Lower lobe of right lung (tissue), 2 donors: ENCODE data around the gene MCOLN2. TPM values are rescaled to one million over a fixed set of nuclear protein-coding genes. Genes with fewer than 3 reads are reported as not detected.

ENCODE experiments used
- ATAC-seq, 2 donors: fragments of 200-7000 bp; cut with Tn5 transposase; one replicate each; pipeline ENCODE4 v1.9.1; 2020 to 2022; ENCODE audit warnings: mild to moderate bottlenecking in 2 of 2, moderate library complexity in 2 of 2
- DNase-seq: peaks from one replicate; pipeline ENCODE4 v3.0.0-alpha.2; 2020
- H3K27ac ChIP-seq: fragments of 200-600 bp; one replicate; pipeline ENCODE4 v1.8.0; 2022
- H3K27me3 ChIP-seq: fragments of 200-600 bp; one replicate; pipeline ENCODE4 v1.8.0; 2022; ENCODE audit warnings: low read depth
- H3K36me3 ChIP-seq: fragments of 200-600 bp; one replicate; pipeline ENCODE4 v1.8.0; 2022; ENCODE audit warnings: mild to moderate bottlenecking
- H3K4me1 ChIP-seq: fragments of 200-600 bp; one replicate; pipeline ENCODE4 v1.8.0; 2022
- H3K4me3 ChIP-seq: fragments of 200-600 bp; one replicate; pipeline ENCODE4 v1.8.0; 2022; ENCODE audit warnings: mild to moderate bottlenecking
- H3K9me3 ChIP-seq: fragments of 200-600 bp; one replicate; pipeline ENCODE4 v1.8.0; 2022
- intact Hi-C: fragments of 100-400 bp; cut with DNase I; formaldehyde crosslinking; loops from one replicate; pipeline ENCODE4 v1.11.0; 2022
- total RNA-seq: library from RNA; stranded (reverse); fragmentation: NEBNext Ultra II Directional; extraction: Animal tissue kit (Norgen Biotek cat#: 25700); gene quantifications from one replicate; pipeline ENCODE4 v1.2.1, GENCODE V29; 2021
- TF ChIP-seq, protein P1 (sequence below): fragments of 200-600 bp; IDR thresholded peaks from one replicate; pipeline ENCODE4 v1.8.0; 2022; ENCODE audit warnings: antibody characterized with exemption, mild to moderate bottlenecking
- donor health status: DM: no; HTN: yes; CAD: no; lungs with severe emphysema.

MCOLN2 gene
- total RNA-seq, 1 donor from 2014 or later: 5.1 TPM

DNA sequence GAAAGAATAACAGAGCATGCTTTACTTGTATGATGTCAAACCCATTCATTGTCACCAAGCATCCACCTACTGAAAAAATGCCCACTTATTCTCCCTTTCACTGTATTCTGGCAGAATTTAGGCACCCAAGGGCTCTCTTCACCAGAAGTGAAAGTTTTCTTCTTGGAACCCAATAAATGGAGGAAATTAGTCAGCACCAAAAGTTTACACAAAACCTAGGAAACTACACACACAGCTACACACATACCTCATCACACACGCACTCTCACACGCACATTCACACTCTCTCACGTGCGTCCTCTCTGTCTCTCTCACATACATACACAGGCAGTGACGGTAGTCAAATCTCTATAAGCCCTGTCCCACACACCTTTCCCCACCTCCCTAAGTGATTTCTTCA is 37.6 kb downstream of the MCOLN2 start:
- Histone ChIP-seq H3K9me3 (no peaks in the 10 kb centered on the region), H3K4me3 (no peak overlapping the region), H3K27ac (no peak overlapping the region), H3K36me3 (no peaks in the 10 kb centered on the region), H3K4me1 (no peaks in the 10 kb centered on the region), H3K27me3 (no peaks in the 10 kb centered on the region)
- ATAC-seq (no peak), DNase-seq (no peak)
- intact Hi-C loops: no loop called here
- TF ChIP-seq, protein P1, sequence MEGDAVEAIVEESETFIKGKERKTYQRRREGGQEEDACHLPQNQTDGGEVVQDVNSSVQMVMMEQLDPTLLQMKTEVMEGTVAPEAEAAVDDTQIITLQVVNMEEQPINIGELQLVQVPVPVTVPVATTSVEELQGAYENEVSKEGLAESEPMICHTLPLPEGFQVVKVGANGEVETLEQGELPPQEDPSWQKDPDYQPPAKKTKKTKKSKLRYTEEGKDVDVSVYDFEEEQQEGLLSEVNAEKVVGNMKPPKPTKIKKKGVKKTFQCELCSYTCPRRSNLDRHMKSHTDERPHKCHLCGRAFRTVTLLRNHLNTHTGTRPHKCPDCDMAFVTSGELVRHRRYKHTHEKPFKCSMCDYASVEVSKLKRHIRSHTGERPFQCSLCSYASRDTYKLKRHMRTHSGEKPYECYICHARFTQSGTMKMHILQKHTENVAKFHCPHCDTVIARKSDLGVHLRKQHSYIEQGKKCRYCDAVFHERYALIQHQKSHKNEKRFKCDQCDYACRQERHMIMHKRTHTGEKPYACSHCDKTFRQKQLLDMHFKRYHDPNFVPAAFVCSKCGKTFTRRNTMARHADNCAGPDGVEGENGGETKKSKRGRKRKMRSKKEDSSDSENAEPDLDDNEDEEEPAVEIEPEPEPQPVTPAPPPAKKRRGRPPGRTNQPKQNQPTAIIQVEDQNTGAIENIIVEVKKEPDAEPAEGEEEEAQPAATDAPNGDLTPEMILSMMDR: no peak

DNA sequence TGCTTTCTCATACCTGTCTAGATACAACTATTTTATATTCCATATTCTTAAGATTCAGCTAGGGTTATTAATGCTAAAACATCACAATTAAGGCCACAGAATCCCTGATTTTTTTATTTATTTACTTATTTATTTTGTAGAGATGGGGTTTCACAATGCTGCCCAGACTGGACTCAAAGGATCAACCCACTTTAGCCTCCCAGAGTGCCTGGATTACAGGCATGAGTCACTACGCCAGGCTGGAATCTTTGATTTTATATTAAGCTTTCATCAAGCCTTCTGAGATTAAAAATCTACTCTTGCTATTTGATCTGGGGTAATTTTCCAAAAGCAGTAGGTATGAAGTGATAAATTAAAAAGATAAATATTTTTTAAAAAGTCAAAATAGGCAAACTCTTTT is 38.9 kb downstream of the MCOLN2 start:
- H3K36me3 ChIP-seq: no peaks in the 10 kb centered on the region
- H3K4me3 ChIP-seq: no peak overlapping the region
- H3K4me1 ChIP-seq: no peaks in the 10 kb centered on the region
- H3K27me3 ChIP-seq: no peaks in the 10 kb centered on the region
- ATAC-seq (no peak), DNase-seq (no peak)
- TF ChIP-seq, protein P1: no peak
- intact Hi-C loops: no loop called here
- no peaks in the 10 kb centered on the region for H3K9me3 ChIP-seq
- no peak overlapping the region for H3K27ac ChIP-seq

DNA sequence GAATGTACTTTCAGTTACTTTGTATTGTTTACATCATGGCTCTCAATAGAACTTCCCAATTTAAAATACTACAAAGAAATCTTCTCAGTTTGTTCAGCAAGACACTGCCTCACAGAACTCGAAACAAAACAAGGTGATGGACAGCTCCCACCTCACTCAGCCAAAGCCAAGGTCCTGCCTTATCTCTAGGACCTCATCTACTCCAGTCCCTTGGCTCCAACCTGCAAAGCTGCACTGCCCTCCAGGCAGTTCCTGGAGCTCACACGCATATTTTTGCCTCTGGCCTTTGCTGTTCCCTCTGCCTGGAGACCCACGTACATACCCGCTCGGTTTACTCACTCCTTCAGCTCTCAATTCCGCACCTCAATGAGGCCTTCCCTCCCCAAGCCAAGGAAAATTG is 40.3 kb downstream of the MCOLN2 start:
- no peak for DNase-seq
- Histone ChIP-seq H3K9me3 (no peaks in the 10 kb centered on the region), H3K27ac (no peak overlapping the region), H3K36me3 (no peaks in the 10 kb centered on the region), H3K4me3 (no peak overlapping the region), H3K27me3 (no peaks in the 10 kb centered on the region), H3K4me1 (no peaks in the 10 kb centered on the region)
- intact Hi-C loops: no loop called here
- TF ChIP-seq, protein P1: no peak
- ATAC-seq: no peak

DNA sequence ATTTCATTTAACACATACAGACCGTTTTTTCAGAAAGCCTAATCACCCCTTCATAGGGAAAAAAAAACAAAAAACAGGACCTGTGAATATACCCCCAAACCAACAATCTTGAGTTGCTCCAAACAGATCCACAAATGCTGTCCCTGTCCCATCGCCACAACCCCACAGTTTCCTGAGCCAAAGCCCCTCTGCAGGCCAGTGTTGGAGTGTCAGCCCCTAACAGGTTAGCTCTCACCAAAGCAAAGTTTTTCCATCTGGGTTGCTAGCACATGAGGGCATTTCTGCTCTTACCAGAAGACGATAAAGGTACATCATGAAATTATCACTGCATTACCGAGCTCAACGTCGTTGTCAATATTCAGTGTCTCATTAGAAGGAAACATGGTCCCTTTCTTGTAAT is 40.8 kb downstream of the MCOLN2 start:
- TF ChIP-seq, protein P1: no peak
- Histone ChIP-seq H3K4me1 (no peaks in the 10 kb centered on the region), H3K36me3 (no peaks in the 10 kb centered on the region), H3K27me3 (no peaks in the 10 kb centered on the region), H3K4me3 (no peak overlapping the region), H3K9me3 (no peaks in the 10 kb centered on the region), H3K27ac (no peak overlapping the region)
- intact Hi-C loops: no loop called here
- no peak for DNase-seq
- no peak for ATAC-seq

DNA sequence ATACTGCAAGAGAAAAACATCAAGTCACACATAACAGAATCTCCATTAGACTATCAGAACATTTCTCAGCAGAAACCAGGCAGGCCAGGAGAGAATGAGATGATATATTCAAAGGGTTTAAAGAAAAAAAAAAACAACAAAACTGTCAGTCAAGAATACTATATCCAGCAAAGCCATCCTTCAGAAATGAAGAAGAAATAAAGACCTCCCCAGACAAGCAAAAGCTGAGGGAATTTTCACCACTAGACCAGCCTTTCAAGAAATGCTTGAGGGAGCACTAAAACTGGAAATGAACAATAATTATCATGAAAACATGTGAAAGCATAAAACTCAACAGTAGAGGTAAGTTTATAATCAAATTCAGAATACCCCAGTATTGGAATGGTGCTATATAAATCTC is 47.2 kb downstream of the MCOLN2 start:
- TF ChIP-seq, protein P1: no peak
- H3K9me3 ChIP-seq: no peaks in the 10 kb centered on the region
- intact Hi-C loops: loop anchor here (10.0 kb wide), 1 partner anchor 305 kb away; the partner anchor contains the start of gene C1orf52
- peaks cover 4% of the 10 kb centered on the region for H3K4me1 ChIP-seq
- H3K27me3 ChIP-seq: no peaks in the 10 kb centered on the region
- H3K36me3 ChIP-seq: no peaks in the 10 kb centered on the region
- no peak for ATAC-seq
- H3K4me3 ChIP-seq: no peak overlapping the region
- H3K27ac ChIP-seq: no peak overlapping the region
- no peak for DNase-seq
